MM.1S (cell line): ENCODE results near the gene PRR23E.

ENCODE experiments used
- DNase-seq: peaks from one replicate; pipeline ENCODE4 v3.0.0-alpha.2; 2015
- H2AFZ ChIP-seq: fragments of 300-600 bp; sonication (generic); 2 replicates; pipeline ENCODE4 v1.6.0; 2016; ENCODE audit warnings: antibody characterized with exemption, low read length
- H3F3A ChIP-seq: fragments of 300-600 bp; sonication (generic); 2 replicates; pipeline ENCODE4 v1.6.1; 2016; ENCODE audit warnings: mild to moderate bottlenecking, antibody characterized with exemption, low read length, moderate library complexity, mixed read lengths; ENCODE audit not compliant: insufficient read depth
- H3K27ac ChIP-seq: fragments of 300-600 bp; sonication (generic); 2 replicates; pipeline ENCODE4 v1.5.1; 2016; ENCODE audit warnings: mild to moderate bottlenecking, low read length
- H3K27me3 ChIP-seq: fragments of 300-600 bp; sonication (generic); replicated peaks from 2 replicates; pipeline ENCODE4 v1.6.0; 2016; ENCODE audit warnings: low read length; ENCODE audit not compliant: insufficient read depth
- H3K36me3 ChIP-seq: fragments of 300-600 bp; sonication (generic); replicated peaks from 2 replicates; pipeline ENCODE4 v1.6.1; 2016; ENCODE audit warnings: mild to moderate bottlenecking, low read length, mixed read lengths; ENCODE audit not compliant: insufficient read depth
- H3K4me1 ChIP-seq: fragments of 300-600 bp; sonication (generic); 2 replicates; pipeline ENCODE4 v1.6.1; 2016; ENCODE audit warnings: low read length, mixed read lengths
- H3K4me2 ChIP-seq: fragments of 300-600 bp; sonication (generic); 2 replicates; pipeline ENCODE4 v1.6.0; 2016; ENCODE audit warnings: low read depth, low read length
- H3K4me3 ChIP-seq: fragments of 300-600 bp; sonication (generic); 2 replicates; pipeline ENCODE4 v1.5.1; 2016; ENCODE audit warnings: low read length, mixed read lengths
- H3K79me2 ChIP-seq: fragments of 300-600 bp; sonication (generic); 2 replicates; pipeline ENCODE4 v1.6.1; 2016; ENCODE audit warnings: mixed run types, low read length, mixed read lengths
- H3K9ac ChIP-seq: fragments of 300-600 bp; sonication (generic); 2 replicates; pipeline ENCODE4 v1.6.1; 2016; ENCODE audit warnings: low read length, mixed read lengths
- H3K9me2 ChIP-seq: fragments of 300-600 bp; sonication (generic); replicated peaks from 2 replicates; pipeline ENCODE4 v1.6.1; 2016; ENCODE audit warnings: mild to moderate bottlenecking, low read length, mixed read lengths; ENCODE audit not compliant: insufficient read depth
- H3K9me3 ChIP-seq: fragments of 300-600 bp; sonication (generic); replicated peaks from 2 replicates; pipeline ENCODE4 v1.6.1; 2016; ENCODE audit warnings: mild to moderate bottlenecking, low read length, mixed read lengths; ENCODE audit not compliant: insufficient read depth
- H4K20me1 ChIP-seq: fragments of 300-600 bp; sonication (generic); 2 replicates; pipeline ENCODE4 v1.6.1; 2016; ENCODE audit warnings: mild to moderate bottlenecking, low read length, moderate library complexity, mixed read lengths; ENCODE audit not compliant: insufficient read depth
- CTCF ChIP-seq: fragments of 300-600 bp; sonication (generic); IDR thresholded peaks from 2 replicates; pipeline ENCODE4 v1.5.1; 2016; ENCODE audit warnings: antibody characterized with exemption, low read length, mixed read lengths
- EZH2 ChIP-seq: fragments of 300-600 bp; sonication (generic); optimal IDR thresholded peaks from 2 replicates; pipeline ENCODE3; 2017; ENCODE audit warnings: low read depth, mild to moderate bottlenecking, antibody characterized with exemption, low read length, mixed read lengths
- EZH2phosphoT487 ChIP-seq: fragments of 300-600 bp; sonication (generic); IDR thresholded peaks from 2 replicates; pipeline ENCODE4 v1.6.1; 2018; ENCODE audit warnings: antibody characterized with exemption, low read length

PRR23E gene

GRCh38 chr3:127187316-127187715 is 5.6 kb upstream of the PRR23E start:
- Histone ChIP-seq H3K9me2 (no peaks in the 10 kb centered on the region), H3F3A (no peaks in the 10 kb centered on the region), H3K36me3 (no peaks in the 10 kb centered on the region), H3K4me1 (no peaks in the 10 kb centered on the region), H3K9ac (no peak overlapping the region), H3K4me3 (no peak overlapping the region), H3K9me3 (no peaks in the 10 kb centered on the region), H3K27ac (no peak overlapping the region), H3K4me2 (no peak overlapping the region), H3K27me3 (no peaks in the 10 kb centered on the region), H3K79me2 (no peaks in the 10 kb centered on the region), H2AFZ (no peak overlapping the region), H4K20me1 (no peaks in the 10 kb centered on the region)
- no peak for TF ChIP-seq CTCF
- TF ChIP-seq EZH2phosphoT487: no peak
- no peak for TF ChIP-seq EZH2
- no peak for DNase-seq

GRCh38 chr3:127193341-127193740 is 410 bp downstream of the PRR23E start:
- no peaks in the 10 kb centered on the region for H3K9me2 ChIP-seq
- no peaks in the 10 kb centered on the region for H3K27me3 ChIP-seq
- no peaks in the 10 kb centered on the region for H4K20me1 ChIP-seq
- H3K27ac ChIP-seq: no peak overlapping the region
- H3K4me1 ChIP-seq: no peaks in the 10 kb centered on the region
- TF ChIP-seq EZH2 (no peak), EZH2phosphoT487 (no peak)
- H2AFZ ChIP-seq: no peak overlapping the region
- H3K79me2 ChIP-seq: no peaks in the 10 kb centered on the region
- H3K9me3 ChIP-seq: no peaks in the 10 kb centered on the region
- H3F3A ChIP-seq: no peaks in the 10 kb centered on the region
- no peak for DNase-seq
- no peak overlapping the region for H3K4me2 ChIP-seq
- no peak overlapping the region for H3K9ac ChIP-seq
- H3K4me3 ChIP-seq: no peak overlapping the region
- no peaks in the 10 kb centered on the region for H3K36me3 ChIP-seq

- Histone ChIP-seq H3K4me3 (no peak overlapping the region), H3K9me2 (no peaks in the 10 kb centered on the region), H2AFZ (no peak overlapping the region), H3K36me3 (no peaks in the 10 kb centered on the region), H4K20me1 (no peaks in the 10 kb centered on the region), H3F3A (no peaks in the 10 kb centered on the region), H3K4me2 (no peak overlapping the region), H3K9ac (no peak overlapping the region), H3K79me2 (no peaks in the 10 kb centered on the region), H3K27me3 (no peaks in the 10 kb centered on the region), H3K4me1 (no peaks in the 10 kb centered on the region), H3K9me3 (no peaks in the 10 kb centered on the region), H3K27ac (no peak overlapping the region)
- no peak for DNase-seq
- TF ChIP-seq EZH2: no peak
- TF ChIP-seq CTCF: no peak
- TF ChIP-seq EZH2phosphoT487: no peak
Observed at GRCh38 chr3:127193775-127194174, 844 bp downstream of the PRR23E start.

- H3K36me3 ChIP-seq: no peaks in the 10 kb centered on the region
- no peaks in the 10 kb centered on the region for H3K4me1 ChIP-seq
- no peak overlapping the region for H3K4me2 ChIP-seq
- no peaks in the 10 kb centered on the region for H3K9me2 ChIP-seq
- no peak for DNase-seq
- no peak overlapping the region for H2AFZ ChIP-seq
- H3K9me3 ChIP-seq: no peaks in the 10 kb centered on the region
- no peak overlapping the region for H3K9ac ChIP-seq
- H3K79me2 ChIP-seq: no peaks in the 10 kb centered on the region
- no peak overlapping the region for H3K4me3 ChIP-seq
- no peaks in the 10 kb centered on the region for H4K20me1 ChIP-seq
- no peaks in the 10 kb centered on the region for H3F3A ChIP-seq
- no peak overlapping the region for H3K27ac ChIP-seq
- no peaks in the 10 kb centered on the region for H3K27me3 ChIP-seq
- TF ChIP-seq EZH2 (no peak), EZH2phosphoT487 (no peak), CTCF (no peak)
Observed at GRCh38 chr3:127194601-127195187, 1.8 kb downstream of the PRR23E start.
